ENCODE data around the gene ANTKMT.

- TF ChIP-seq, protein P1, sequence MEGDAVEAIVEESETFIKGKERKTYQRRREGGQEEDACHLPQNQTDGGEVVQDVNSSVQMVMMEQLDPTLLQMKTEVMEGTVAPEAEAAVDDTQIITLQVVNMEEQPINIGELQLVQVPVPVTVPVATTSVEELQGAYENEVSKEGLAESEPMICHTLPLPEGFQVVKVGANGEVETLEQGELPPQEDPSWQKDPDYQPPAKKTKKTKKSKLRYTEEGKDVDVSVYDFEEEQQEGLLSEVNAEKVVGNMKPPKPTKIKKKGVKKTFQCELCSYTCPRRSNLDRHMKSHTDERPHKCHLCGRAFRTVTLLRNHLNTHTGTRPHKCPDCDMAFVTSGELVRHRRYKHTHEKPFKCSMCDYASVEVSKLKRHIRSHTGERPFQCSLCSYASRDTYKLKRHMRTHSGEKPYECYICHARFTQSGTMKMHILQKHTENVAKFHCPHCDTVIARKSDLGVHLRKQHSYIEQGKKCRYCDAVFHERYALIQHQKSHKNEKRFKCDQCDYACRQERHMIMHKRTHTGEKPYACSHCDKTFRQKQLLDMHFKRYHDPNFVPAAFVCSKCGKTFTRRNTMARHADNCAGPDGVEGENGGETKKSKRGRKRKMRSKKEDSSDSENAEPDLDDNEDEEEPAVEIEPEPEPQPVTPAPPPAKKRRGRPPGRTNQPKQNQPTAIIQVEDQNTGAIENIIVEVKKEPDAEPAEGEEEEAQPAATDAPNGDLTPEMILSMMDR (IDR thresholded peaks at IDR 0.05; ENCODE audit: insufficient read depth, low read length, poor library complexity, severe bottlenecking), result no peak
- TF ChIP-seq EZH2phosphoT487 (conservative IDR thresholded peaks at IDR 0.05; ENCODE audit: low read length), result no peak
Observed at GRCh38 chr16:766008-766819, 45.3 kb downstream of the ANTKMT start.

Data from SU-DHL-6 (cell line).